ENCODE results near the gene PRAF2.
A peak's percentile ranks its signal among the peaks of the same experiment; 100 is the strongest.

The PRAF2 gene

DNA sequence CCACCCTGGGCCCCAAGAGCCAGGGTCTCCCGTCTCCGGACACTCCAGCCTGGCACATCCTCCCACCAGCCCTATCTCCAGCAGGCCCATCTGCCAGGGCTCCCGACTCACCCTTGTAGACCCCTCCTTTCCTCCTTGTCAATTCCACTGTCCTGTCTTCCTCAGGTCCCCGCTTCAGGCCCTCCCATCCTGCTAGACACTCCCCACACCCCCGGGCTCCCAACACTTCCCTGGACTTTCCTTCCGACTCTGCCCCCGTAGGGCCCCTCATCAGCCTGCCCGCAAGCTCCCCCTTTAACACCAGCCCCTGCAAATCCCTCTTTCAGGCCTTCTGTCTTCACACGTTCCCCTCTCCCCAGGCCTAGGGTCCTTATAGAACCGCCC lies 1.1 kb downstream of the PRAF2 start:
- DNase-seq (ENCODE audit: low spot score), result no peak

GRCh38 chrX:49071877-49072711 lies 1.7 kb downstream of the PRAF2 start:
- DNase-seq (ENCODE audit: low spot score), result peak; percentile 64

- DNase-seq (ENCODE audit: low spot score), result no peak
These were observed 2.8 kb downstream of the PRAF2 start for GRCh38 chrX:49070988-49071387.

DNA sequence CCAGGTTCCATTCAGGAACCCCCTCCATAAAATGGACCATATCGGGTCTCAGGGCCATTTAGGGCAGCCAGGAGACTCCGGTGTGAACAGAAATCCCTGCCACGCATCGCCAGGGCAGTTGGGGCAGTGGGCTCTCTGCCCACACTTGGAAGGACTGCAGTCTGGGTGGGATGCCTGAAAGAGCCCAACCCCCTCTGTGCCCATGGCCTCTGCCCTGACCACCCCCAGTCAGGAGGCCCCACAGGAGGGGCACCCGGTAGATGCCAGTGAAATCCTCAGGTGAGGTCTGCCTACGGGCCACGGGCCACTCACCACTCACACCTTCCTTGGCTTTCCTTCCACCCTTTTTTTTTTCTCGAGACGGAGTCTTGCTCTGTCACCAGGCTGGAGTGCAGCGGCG lies 4.8 kb downstream of the PRAF2 start:
- no peak for DNase-seq (ENCODE audit: low spot score)

DNA sequence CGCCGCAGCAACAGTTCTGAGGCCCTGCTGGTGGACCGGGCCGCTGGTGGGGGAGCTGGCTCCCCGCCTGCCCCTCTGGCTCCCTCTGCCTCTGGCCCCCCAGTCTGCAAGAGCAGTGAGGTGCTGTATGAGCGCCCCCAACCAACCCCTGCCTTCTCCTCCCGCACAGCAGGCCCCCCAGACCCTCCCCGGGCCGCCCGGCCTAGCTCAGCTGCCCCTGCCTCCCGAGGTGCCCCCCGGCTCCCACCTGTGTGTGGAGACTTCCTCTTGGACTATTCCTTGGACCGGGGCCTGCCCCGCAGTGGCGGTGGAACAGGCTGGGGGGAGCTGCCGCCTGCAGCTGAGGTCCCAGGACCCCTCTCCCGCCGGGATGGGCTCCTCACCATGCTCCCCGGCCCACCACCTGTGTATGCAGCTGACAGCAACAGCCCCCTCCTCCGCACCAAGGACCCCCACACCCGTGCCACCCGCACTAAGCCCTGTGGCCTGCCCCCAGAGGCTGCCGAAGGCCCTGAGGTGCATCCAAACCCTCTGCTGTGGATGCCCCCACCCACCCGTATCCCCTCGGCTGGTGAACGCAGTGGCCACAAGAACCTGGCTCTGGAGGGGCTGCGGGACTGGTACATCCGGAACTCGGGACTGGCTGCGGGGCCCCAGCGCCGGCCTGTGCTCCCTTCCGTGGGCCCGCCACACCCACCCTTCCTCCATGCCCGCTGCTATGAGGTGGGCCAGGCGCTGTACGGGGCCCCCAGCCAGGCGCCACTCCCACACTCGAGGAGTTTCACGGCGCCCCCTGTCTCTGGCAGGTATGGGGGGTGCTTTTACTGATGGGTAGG lies 6.3 kb downstream of the PRAF2 start:
- DNase-seq (ENCODE audit: low spot score), result no peak

DNA sequence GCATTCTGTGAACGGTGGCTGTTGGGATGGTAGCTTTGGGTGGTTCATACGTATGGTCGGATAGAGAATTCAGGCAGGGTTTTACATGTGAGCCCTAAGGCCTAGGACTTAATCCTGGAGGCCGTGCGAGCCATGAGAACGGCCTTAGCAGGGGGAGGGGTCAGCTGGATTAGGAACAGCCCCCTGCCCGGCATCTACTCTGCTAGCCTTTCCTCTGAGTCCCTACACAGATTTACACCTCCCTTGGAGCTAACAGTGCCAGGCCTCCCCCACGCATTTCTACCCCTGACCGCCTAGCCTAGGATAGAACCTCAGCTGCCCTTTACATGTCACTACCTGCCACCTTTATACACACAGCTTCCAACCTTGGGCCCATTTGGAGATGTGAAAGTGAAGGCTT lies 7.1 kb downstream of the PRAF2 start:
- no peak for DNase-seq (ENCODE audit: low spot score)

DNA sequence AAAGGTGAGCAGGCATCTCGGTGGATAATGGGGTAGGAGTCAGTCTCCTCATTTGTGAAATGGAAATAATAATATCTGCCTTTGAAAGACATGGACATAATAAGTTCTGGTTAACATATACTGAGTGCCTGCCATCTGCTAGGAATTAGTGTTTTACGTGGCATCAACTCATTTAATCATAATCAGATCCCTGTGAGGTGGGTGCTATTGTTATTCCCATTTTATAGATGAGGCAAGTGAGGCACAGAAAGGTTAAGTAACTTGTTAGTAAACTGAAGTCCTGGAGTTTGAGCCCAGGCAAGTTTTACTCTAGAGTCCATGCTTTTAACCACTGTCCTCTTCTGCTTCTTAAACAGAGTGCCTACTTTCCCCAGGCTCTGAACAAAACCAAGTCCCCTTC lies 7.5 kb downstream of the PRAF2 start:
- no peak for DNase-seq (ENCODE audit: low spot score)

DNA sequence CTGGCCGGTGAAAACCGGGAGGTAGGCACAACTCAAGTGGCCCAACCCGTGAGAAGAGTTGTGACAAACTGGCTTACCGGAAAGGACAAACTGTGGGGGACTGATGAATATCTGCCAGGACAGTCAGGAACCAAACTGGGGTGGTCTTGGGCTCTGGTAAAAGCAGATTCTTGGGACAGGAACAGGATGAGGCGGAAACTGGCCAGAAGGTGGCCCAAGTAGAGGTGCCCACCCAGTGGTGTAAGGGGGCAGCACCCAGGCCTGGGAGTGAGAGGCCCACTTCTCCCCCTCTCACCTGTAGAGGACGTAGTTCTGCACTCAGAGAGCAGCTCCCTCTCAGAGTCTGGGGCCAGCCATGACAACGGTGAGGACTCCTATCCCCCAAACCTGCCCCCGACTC lies 9.1 kb downstream of the PRAF2 start:
- DNase-seq (ENCODE audit: low spot score), result no peak

GRCh38 chrX:49064303-49064702 lies 9.5 kb downstream of the PRAF2 start:
- no peak for DNase-seq (ENCODE audit: low spot score)

DNA sequence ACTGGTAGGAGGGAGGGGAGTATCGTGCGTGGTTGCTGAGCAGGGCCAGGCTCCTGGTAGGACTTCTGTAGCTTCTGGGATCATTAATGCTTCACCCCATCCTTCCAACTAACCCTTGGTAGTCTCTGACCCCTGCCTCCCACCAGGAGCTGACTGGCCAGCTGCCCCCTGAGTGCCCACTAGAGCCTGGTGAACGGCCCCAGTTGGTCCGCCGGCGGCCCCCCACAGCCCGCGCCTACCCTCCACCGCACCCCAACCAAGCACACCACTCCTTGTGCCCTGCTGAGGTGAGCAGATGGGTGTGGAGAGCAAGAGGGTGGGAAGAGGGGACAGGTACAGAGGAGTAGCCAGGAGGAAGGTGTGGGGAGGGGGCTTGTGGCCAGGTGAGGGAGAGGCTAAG lies 10.1 kb downstream of the PRAF2 start:
- DNase-seq (ENCODE audit: low spot score), result no peak

- no peak for DNase-seq (ENCODE audit: low spot score)
These were observed 11.9 kb downstream of the PRAF2 start for GRCh38 chrX:49061916-49062315.

- DNase-seq (ENCODE audit: low spot score), result no peak
These were observed 12.3 kb downstream of the PRAF2 start for GRCh38 chrX:49061490-49061889.

GRCh38 chrX:49060914-49061313 lies 12.9 kb downstream of the PRAF2 start:
- no peak for DNase-seq (ENCODE audit: low spot score)

DNA sequence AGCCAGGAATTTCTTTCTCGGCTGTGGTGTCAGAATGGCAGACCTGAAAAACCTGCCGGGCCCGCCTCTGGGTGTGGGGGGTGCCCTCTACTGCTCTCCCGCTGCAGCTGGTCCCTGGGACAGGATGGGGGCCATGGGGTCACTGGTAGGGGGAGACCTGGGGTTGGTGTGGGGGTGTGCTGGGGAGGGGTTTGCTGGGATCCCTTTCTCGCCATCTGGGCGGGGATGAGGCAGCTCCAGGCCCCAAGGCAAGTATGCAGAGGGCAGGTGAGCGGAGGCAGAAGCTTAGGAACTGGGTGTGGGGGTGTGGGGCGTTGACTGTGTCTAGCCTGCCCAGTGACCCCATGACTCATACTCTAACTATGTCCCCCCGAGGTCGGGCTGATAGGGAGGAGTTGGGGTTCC lies 14.1 kb downstream of the PRAF2 start:
- no peak for DNase-seq (ENCODE audit: low spot score)

- DNase-seq (ENCODE audit: low spot score), result no peak
These were observed 14.6 kb downstream of the PRAF2 start for GRCh38 chrX:49059201-49059600.

- DNase-seq (ENCODE audit: low spot score), result peak; percentile 68
These were observed 15.0 kb downstream of the PRAF2 start, which contains the start of gene CCDC120 for GRCh38 chrX:49058794-49059193. CCDC120 (plus strand) TSS chrX:49058999; CDS start chrX:49062042, 3,043 bp downstream.

- no peak for DNase-seq (ENCODE audit: low spot score)
These were observed 19.6 kb downstream of the PRAF2 start for GRCh38 chrX:49054073-49054762.

GRCh38 chrX:49053223-49054072 lies 20.4 kb downstream of the PRAF2 start:
- peak; percentile 81 for DNase-seq (ENCODE audit: low spot score)

DNA sequence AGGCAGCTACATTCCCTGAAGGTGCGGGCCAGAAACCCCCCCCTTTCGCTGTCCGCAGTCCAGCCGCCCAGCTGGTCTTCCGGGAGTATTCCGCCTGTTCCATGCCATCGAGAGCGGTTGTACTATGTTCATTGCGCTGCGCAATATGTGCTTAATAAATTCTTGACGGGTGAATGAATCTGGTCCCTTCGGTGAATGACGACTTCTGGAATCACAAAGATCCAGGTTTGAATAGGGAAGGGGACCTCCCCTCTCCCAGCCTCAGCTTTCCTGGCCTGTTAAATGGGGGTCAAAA lies 29.9 kb downstream of the PRAF2 start:
- no peak for DNase-seq (ENCODE audit: low spot score)

DNA sequence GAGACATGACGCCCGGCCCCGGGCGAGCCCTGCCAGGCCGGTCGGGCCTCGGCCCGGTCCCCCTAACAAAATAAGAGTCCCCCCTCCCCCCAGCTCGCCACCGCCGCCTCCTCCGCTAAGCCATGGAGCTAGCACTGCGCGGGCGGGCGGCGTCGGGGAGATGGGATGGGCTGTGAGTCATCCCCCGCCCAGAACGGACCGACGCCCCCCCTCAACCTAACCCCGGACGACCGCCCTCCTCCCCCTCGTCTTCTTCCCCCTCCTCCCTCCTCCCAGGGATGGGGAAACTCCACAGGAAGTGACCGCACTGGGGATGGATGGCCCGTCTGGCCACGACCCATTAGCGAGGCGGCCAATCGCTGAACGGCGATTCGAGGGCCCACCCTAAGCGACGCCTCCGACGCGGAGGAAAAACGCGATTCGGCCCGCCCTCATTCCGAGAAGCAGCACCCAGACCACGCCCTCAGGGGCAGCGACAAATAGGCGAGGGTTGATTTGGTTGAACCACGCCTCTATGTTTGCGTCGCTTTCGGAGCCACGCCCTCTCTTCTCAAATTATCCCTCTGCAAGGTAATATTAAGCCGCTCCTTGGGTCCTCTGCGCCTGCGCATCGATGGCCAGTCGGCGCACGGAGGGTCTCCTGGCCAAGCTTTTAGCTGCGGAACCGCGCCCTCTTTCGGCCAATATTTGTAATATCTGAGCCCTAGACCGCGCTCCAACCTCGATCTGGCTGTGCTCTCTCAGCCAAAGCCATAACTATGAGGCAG lies 30.4 kb downstream of the PRAF2 start, which contains the start of gene TFE3:
Gene TFE3, minus strand, starts transcription at position 138 of the 767 bp plus-strand sequence. Its CDS starts 131 bp downstream, at position 7.
- peak; percentile 81 for DNase-seq (ENCODE audit: low spot score)
